A549 (cell line): ENCODE data around the gene MEGF6.

Experiments used
- CEBPB ChIP-seq, 2 experiments: fragments of >200 bp in 1 of 2; sonication (Bioruptor Twin) in 1 of 2; formaldehyde crosslinking in 1 of 2; IDR thresholded peaks; 2 replicates each; pipeline ENCODE4 v1.6.1; 2012 to 2016
- NFE2L2 ChIP-seq: fragments of 150-350 bp; conservative IDR thresholded peaks from 2 replicates; pipeline ENCODE4 v1.6.1; 2014; ENCODE audit warnings: low read length
- NR3C1 ChIP-seq: fragments of >200 bp; sonication (Bioruptor Twin); formaldehyde crosslinking; IDR thresholded peaks from 3 replicates; pipeline ENCODE4 v1.6.1; 2017
- RARB ChIP-seq: fragments of 250-450 bp; sonication (Bioruptor Pico); IDR thresholded peaks from 2 replicates; pipeline ENCODE4 v1.8.0; 2021; ENCODE audit warnings: mild to moderate bottlenecking, moderate library complexity
- TF ChIP-seq, protein P1 (sequence below): fragments of >200 bp; sonication (Bioruptor Twin); formaldehyde crosslinking; IDR thresholded peaks from 3 replicates; pipeline ENCODE4 v1.5.1; 2016
- TF ChIP-seq, protein P2 (sequence below): fragments of 200-600 bp; sonication (generic); IDR thresholded peaks from 2 replicates; pipeline ENCODE4 v1.6.1; 2016; ENCODE audit warnings: antibody characterized with exemption, mild to moderate bottlenecking, moderate library complexity

DNA sequence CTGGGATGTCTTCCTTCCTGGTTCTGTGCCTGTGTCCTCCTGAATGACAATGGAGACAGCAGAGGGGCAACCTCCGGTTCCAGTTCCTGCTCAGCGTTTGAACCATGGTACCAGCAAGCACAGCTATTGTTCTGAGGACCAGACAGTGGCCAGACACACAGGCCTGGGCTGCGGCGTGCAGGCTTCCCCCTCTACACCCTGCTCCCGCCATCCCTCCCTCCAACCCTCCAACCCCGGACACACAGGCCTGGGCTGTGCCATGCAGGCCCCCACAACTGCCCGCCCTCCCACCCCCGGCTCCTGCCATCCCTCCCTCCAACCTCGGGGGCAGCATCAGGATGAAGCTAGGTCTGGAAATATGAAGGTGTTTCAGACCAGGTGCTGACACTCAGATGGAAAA lies 5.6 kb upstream of the MEGF6 start:
- TF ChIP-seq, protein P1, sequence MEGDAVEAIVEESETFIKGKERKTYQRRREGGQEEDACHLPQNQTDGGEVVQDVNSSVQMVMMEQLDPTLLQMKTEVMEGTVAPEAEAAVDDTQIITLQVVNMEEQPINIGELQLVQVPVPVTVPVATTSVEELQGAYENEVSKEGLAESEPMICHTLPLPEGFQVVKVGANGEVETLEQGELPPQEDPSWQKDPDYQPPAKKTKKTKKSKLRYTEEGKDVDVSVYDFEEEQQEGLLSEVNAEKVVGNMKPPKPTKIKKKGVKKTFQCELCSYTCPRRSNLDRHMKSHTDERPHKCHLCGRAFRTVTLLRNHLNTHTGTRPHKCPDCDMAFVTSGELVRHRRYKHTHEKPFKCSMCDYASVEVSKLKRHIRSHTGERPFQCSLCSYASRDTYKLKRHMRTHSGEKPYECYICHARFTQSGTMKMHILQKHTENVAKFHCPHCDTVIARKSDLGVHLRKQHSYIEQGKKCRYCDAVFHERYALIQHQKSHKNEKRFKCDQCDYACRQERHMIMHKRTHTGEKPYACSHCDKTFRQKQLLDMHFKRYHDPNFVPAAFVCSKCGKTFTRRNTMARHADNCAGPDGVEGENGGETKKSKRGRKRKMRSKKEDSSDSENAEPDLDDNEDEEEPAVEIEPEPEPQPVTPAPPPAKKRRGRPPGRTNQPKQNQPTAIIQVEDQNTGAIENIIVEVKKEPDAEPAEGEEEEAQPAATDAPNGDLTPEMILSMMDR: no peak
- TF ChIP-seq NFE2L2: no peak
- TF ChIP-seq NR3C1: no peak
- no peak for TF ChIP-seq RARB (CRISPR knock-in tag)
- TF ChIP-seq CEBPB (IDR thresholded peaks at IDR 0.05): no peak
- TF ChIP-seq, protein P2, sequence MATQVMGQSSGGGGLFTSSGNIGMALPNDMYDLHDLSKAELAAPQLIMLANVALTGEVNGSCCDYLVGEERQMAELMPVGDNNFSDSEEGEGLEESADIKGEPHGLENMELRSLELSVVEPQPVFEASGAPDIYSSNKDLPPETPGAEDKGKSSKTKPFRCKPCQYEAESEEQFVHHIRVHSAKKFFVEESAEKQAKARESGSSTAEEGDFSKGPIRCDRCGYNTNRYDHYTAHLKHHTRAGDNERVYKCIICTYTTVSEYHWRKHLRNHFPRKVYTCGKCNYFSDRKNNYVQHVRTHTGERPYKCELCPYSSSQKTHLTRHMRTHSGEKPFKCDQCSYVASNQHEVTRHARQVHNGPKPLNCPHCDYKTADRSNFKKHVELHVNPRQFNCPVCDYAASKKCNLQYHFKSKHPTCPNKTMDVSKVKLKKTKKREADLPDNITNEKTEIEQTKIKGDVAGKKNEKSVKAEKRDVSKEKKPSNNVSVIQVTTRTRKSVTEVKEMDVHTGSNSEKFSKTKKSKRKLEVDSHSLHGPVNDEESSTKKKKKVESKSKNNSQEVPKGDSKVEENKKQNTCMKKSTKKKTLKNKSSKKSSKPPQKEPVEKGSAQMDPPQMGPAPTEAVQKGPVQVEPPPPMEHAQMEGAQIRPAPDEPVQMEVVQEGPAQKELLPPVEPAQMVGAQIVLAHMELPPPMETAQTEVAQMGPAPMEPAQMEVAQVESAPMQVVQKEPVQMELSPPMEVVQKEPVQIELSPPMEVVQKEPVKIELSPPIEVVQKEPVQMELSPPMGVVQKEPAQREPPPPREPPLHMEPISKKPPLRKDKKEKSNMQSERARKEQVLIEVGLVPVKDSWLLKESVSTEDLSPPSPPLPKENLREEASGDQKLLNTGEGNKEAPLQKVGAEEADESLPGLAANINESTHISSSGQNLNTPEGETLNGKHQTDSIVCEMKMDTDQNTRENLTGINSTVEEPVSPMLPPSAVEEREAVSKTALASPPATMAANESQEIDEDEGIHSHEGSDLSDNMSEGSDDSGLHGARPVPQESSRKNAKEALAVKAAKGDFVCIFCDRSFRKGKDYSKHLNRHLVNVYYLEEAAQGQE: no peak
